Liver (tissue), 9 donors: ENCODE results near the gene NAXD. TPM values are rescaled to one million over a fixed set of nuclear protein-coding genes. Genes with fewer than 3 reads are reported as not detected.

Experiments used
- DNase-seq: peaks from one replicate; pipeline ENCODE4 v3.0.0-alpha.2; 2017; ENCODE audit warnings: low spot score
- H3K27ac ChIP-seq, 2 donors: one replicate each; pipeline ENCODE4 v1.7.0; 2013; ENCODE audit warnings: inconsistent platforms in 2 of 2, low read length in 2 of 2, control low read depth in 1 of 2, low read depth in 1 of 2, mild to moderate bottlenecking in 1 of 2
- H3K27me3 ChIP-seq, 4 donors: one replicate each; pipeline versions ENCODE4 v1.6.1 to v1.7.0; 2013; ENCODE audit warnings: low read length in 3 of 4, inconsistent platforms in 1 of 4, mild to moderate bottlenecking in 1 of 4, moderate library complexity in 1 of 4; ENCODE audit not compliant: control insufficient read depth in 4 of 4, insufficient read depth in 4 of 4
- H3K36me3 ChIP-seq, 4 donors: one replicate each; pipeline versions ENCODE4 v1.6.1 to v1.7.0; 2013; ENCODE audit warnings: low read length in 3 of 4, mild to moderate bottlenecking in 3 of 4, low read depth in 1 of 4, moderate library complexity in 1 of 4; ENCODE audit not compliant: control insufficient read depth in 4 of 4, insufficient read depth in 3 of 4
- H3K4me1 ChIP-seq, 4 donors: one replicate each; pipeline versions ENCODE4 v1.6.1 to v1.7.0; 2013; ENCODE audit warnings: low read length in 3 of 4, mild to moderate bottlenecking in 3 of 4, moderate library complexity in 1 of 4; ENCODE audit not compliant: control insufficient read depth in 4 of 4, insufficient read depth in 4 of 4
- H3K4me3 ChIP-seq, 3 donors: one replicate each; pipeline versions ENCODE4 v1.6.1 to v1.7.0; 2013; ENCODE audit warnings: low read length in 3 of 3, control low read depth in 1 of 3, low read depth in 1 of 3, mild to moderate bottlenecking in 1 of 3
- H3K9ac ChIP-seq, 2 donors: one replicate each; pipeline ENCODE4 v1.7.0; 2013; ENCODE audit warnings: low read length in 2 of 2, mild to moderate bottlenecking in 2 of 2, moderate library complexity in 2 of 2, control low read depth in 1 of 2, low read depth in 1 of 2
- H3K9me3 ChIP-seq, 4 donors: one replicate each; pipeline versions ENCODE4 v1.6.1 to v1.7.0; 2013; ENCODE audit warnings: low read length in 3 of 4; ENCODE audit not compliant: control insufficient read depth in 4 of 4
- ATF3 ChIP-seq: IDR thresholded peaks from 2 replicates; pipeline ENCODE4 v1.6.1; 2016; ENCODE audit warnings: antibody characterized with exemption
- CTCF ChIP-seq: fragments of 150-350 bp; IDR thresholded peaks from 2 replicates; pipeline ENCODE4 v1.5.1; 2017; ENCODE audit warnings: improper control_type of control experiment, low read depth, low read length; ENCODE audit not compliant: missing input control
- EGR1 ChIP-seq, 2 donors: IDR thresholded peaks; 2 replicates each; pipeline ENCODE4 v1.6.1; 2016 to 2018; ENCODE audit warnings: antibody characterized with exemption in 2 of 2, low read depth in 2 of 2
- FOXA1 ChIP-seq: IDR thresholded peaks from 2 replicates; pipeline ENCODE4 v1.6.1; 2016; ENCODE audit warnings: antibody characterized with exemption
- FOXA2 ChIP-seq: IDR thresholded peaks from 2 replicates; pipeline ENCODE4 v1.6.1; 2016; ENCODE audit warnings: antibody characterized with exemption
- GABPA ChIP-seq, 2 donors: IDR thresholded peaks in 1 of 2; conservative IDR thresholded peaks in 1 of 2; 2 replicates each; pipeline ENCODE4 v1.6.1; 2016; ENCODE audit warnings: antibody characterized with exemption in 2 of 2, mild to moderate bottlenecking in 1 of 2, moderate library complexity in 1 of 2
- HNF4A ChIP-seq, 2 donors: conservative IDR thresholded peaks; 2 replicates each; pipeline ENCODE4 v1.6.1; 2016; ENCODE audit warnings: antibody characterized with exemption in 2 of 2, mild to moderate bottlenecking in 2 of 2
- HNF4G ChIP-seq: IDR thresholded peaks from 2 replicates; pipeline ENCODE4 v1.6.1; 2016; ENCODE audit warnings: antibody characterized with exemption
- JUND ChIP-seq, 2 donors: IDR thresholded peaks; 2 replicates each; pipeline ENCODE4 v1.6.1; 2016; ENCODE audit warnings: antibody characterized with exemption in 2 of 2
- NR2F2 ChIP-seq: IDR thresholded peaks from 2 replicates; pipeline ENCODE4 v1.6.1; 2016; ENCODE audit warnings: antibody characterized with exemption
- RAD21 ChIP-seq, 2 donors: IDR thresholded peaks; 2 replicates each; pipeline ENCODE4 v1.6.1; 2016; ENCODE audit warnings: antibody characterized with exemption in 2 of 2, mild to moderate bottlenecking in 2 of 2
- REST ChIP-seq: IDR thresholded peaks from 2 replicates; pipeline ENCODE4 v1.6.1; 2016; ENCODE audit warnings: antibody characterized with exemption, mild to moderate bottlenecking
- RXRA ChIP-seq, 2 donors: IDR thresholded peaks; 2 replicates each; pipeline ENCODE4 v1.6.1; 2017 to 2018; ENCODE audit warnings: antibody characterized with exemption in 2 of 2, mild to moderate bottlenecking in 1 of 2
- SP1 ChIP-seq: IDR thresholded peaks from 2 replicates; pipeline ENCODE4 v1.6.1; 2018; ENCODE audit warnings: antibody characterized with exemption, mild to moderate bottlenecking
- TAF1 ChIP-seq: conservative IDR thresholded peaks from 2 replicates; pipeline ENCODE4 v1.6.1; 2016; ENCODE audit warnings: antibody characterized with exemption, mild to moderate bottlenecking
- YY1 ChIP-seq: IDR thresholded peaks from 2 replicates; pipeline ENCODE4 v1.6.1; 2016; ENCODE audit warnings: antibody characterized with exemption, mild to moderate bottlenecking
- WGBS: extraction: QIAGEN DNeasy Blood & Tissue Kit; methylation state at CpG from one replicate; pipeline ENCODE4 v1.1.7; 2013; 5-methylcytosine and 5-hydroxymethylcytosine counted together
- polyA plus RNA-seq, 2 donors: library from polyadenylated mRNA; stranded (reverse) in 1 of 2; unstranded in 1 of 2; fragments of 200-250 nt in 1 of 2; fragments of >200 nt in 1 of 2; fragmentation: Nextera tagmentation in 1 of 2; extraction: Ambion mirVana in 1 of 2; gene quantifications; one replicate each; pipeline versions ENCODE4 v1.2.1 to v1.2.3, GENCODE V29; 2013 to 2015
- total RNA-seq, 2 donors: library from RNA; depleted of rRNA; stranded (reverse); fragments of >200 nt; gene quantifications; one replicate each; pipeline ENCODE4 v1.2.3, GENCODE V29; 2014
- TF ChIP-seq, protein P1 (sequence below): IDR thresholded peaks from 2 replicates; pipeline ENCODE4 v1.6.1; 2016; ENCODE audit warnings: antibody characterized with exemption
- donor health status: healthy.
- donor health status: healthy.
- donor health status: healthy.
- donor health status: healthy.
- donor health status: healthy.

The NAXD gene
- total and polyA plus RNA-seq, 4 donors, result 19.0 to 40.5 (median 27.6) TPM

DNA sequence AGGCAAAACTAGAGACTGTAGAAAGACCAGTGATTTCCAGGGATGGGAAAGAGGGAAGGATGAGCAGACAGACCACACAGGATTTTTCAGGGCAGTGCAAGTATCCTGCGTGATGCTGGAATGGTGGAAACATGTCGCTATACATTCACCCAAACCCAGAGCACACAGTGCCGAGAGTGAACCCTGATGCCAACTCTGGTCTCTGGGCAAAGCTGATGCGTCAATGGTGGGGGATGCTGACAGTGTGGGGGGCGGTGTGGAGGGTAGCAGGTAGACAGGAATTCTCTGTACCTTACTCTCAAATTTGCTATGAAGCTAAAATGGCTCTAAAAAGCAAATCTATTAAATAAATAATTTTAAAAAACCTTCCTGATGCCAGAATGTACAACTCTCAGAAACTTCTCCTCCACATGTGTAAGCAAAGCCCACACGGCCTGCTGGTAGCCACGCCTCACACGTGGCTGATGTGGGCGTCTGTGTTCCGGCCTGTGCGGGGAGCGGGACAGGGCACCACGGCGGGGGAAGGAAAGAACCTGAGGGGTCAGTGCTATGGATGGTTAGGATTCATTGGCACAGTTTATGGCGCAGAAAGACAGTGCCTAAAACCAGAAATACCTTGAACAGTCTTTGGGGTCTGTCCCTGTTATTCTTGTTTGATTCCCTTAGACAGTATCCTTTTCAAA, 66.7 kb downstream of the NAXD start:
- Histone ChIP-seq H3K9me3 (no peaks in the 10 kb centered on the region), H3K9ac (no peak overlapping the region), H3K27me3 (no peaks in the 10 kb centered on the region), H3K4me3 (no peak overlapping the region), H3K36me3 (peaks cover 4 to 20% (median 12%) of the 10 kb centered on the region in 4 donors), H3K27ac (no peak overlapping the region), H3K4me1 (peaks cover 4 to 19% (median 11%) of the 10 kb centered on the region in 4 donors)
- 90% methylated on average over 15 of the region's 15 CpGs for WGBS
- DNase-seq, result no peak
- TF ChIP-seq CTCF, result no peak
- no peak for TF ChIP-seq RXRA (IDR thresholded peaks at IDR 0.05)
- TF ChIP-seq FOXA2, result no peak
- TF ChIP-seq REST, result no peak
- TF ChIP-seq RAD21 (IDR thresholded peaks at IDR 0.05), result no peak
- TF ChIP-seq SP1, result no peak
- no peak for TF ChIP-seq TAF1
- no peak for TF ChIP-seq JUND (IDR thresholded peaks at IDR 0.05)
- TF ChIP-seq HNF4A (conservative IDR thresholded peaks at IDR 0.05), result no peak
- TF ChIP-seq EGR1 (IDR thresholded peaks at IDR 0.05; ENCODE audit: low read depth in 2 of 2), result no peak
- no peak for TF ChIP-seq GABPA (IDR thresholded peaks at IDR 0.05 in 1 of 2, conservative IDR thresholded peaks at IDR 0.05 in 1 of 2)
- no peak for TF ChIP-seq YY1
- TF ChIP-seq FOXA1, result no peak
- TF ChIP-seq, protein P1, sequence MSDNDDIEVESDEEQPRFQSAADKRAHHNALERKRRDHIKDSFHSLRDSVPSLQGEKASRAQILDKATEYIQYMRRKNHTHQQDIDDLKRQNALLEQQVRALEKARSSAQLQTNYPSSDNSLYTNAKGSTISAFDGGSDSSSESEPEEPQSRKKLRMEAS, result no peak
- no peak for TF ChIP-seq ATF3
- no peak for TF ChIP-seq HNF4G

GRCh38 chr13:110682746-110683145, 67.4 kb downstream of the NAXD start:
- Histone ChIP-seq H3K36me3 (peaks cover 8 to 20% (median 12%) of the 10 kb centered on the region in 4 donors), H3K27ac (no peak overlapping the region), H3K9me3 (no peaks in the 10 kb centered on the region), H3K4me3 (no peak overlapping the region), H3K4me1 (peaks cover 4 to 19% (median 11%) of the 10 kb centered on the region in 4 donors), H3K9ac (no peak overlapping the region), H3K27me3 (no peaks in the 10 kb centered on the region)
- TF ChIP-seq RAD21 (IDR thresholded peaks at IDR 0.05), result no peak
- no peak for TF ChIP-seq NR2F2
- no peak for TF ChIP-seq HNF4A (conservative IDR thresholded peaks at IDR 0.05)
- no peak for TF ChIP-seq FOXA2
- 94% methylated on average over 12 of the region's 12 CpGs for WGBS
- DNase-seq, result no peak
